WTC11 (cell line): Measurements from ENCODE around the gene OR2K2.

ENCODE experiments used
- CBFB ChIP-seq: sonication (generic); formaldehyde crosslinking; IDR thresholded peaks from 2 replicates; pipeline ENCODE4 v1.8.1; 2022; ENCODE audit warnings: mild to moderate bottlenecking, low read depth, missing genetic modification reagents
- CREB1 ChIP-seq: sonication (generic); formaldehyde crosslinking; IDR thresholded peaks from 2 replicates; pipeline ENCODE4 v1.8.0; 2023; ENCODE audit warnings: mild to moderate bottlenecking, missing genetic modification reagents
- ETV6 ChIP-seq: sonication (generic); formaldehyde crosslinking; IDR thresholded peaks from 2 replicates; pipeline ENCODE4 v1.8.1; 2022; ENCODE audit warnings: mild to moderate bottlenecking, missing genetic modification reagents
- FOXP1 ChIP-seq: sonication (generic); formaldehyde crosslinking; IDR thresholded peaks from 2 replicates; pipeline ENCODE4 v1.8.0; 2022; ENCODE audit warnings: missing genetic modification reagents, mild to moderate bottlenecking, moderate library complexity, borderline replicate concordance
- GABPB1 ChIP-seq: sonication (generic); formaldehyde crosslinking; IDR thresholded peaks from 2 replicates; pipeline ENCODE4 v1.8.1; 2023; ENCODE audit warnings: mild to moderate bottlenecking, missing genetic modification reagents
- NFATC4 ChIP-seq: fragments of 250-450 bp; sonication (Bioruptor Pico); IDR thresholded peaks from 2 replicates; pipeline ENCODE4 v1.9.0; 2021; ENCODE audit warnings: mild to moderate bottlenecking
- NR3C1 ChIP-seq: sonication (generic); formaldehyde crosslinking; conservative IDR thresholded peaks from 2 replicates; pipeline ENCODE4 v1.8.1; 2023; ENCODE audit warnings: low read depth, mild to moderate bottlenecking, missing genetic modification reagents
- TEAD4 ChIP-seq: sonication (generic); formaldehyde crosslinking; IDR thresholded peaks from 2 replicates; pipeline ENCODE4 v1.8.0; 2022; ENCODE audit warnings: mild to moderate bottlenecking, missing genetic modification reagents
- TP53 ChIP-seq: sonication (generic); formaldehyde crosslinking; IDR thresholded peaks from 2 replicates; pipeline ENCODE4 v1.8.1; 2023; ENCODE audit warnings: mild to moderate bottlenecking, missing genetic modification reagents
- TF ChIP-seq, protein P1 (sequence below): fragments of 200-600 bp; IDR thresholded peaks from 2 replicates; pipeline ENCODE4 v1.8.0; 2022; ENCODE audit warnings: antibody characterized with exemption
- TF ChIP-seq, protein P2 (sequence below): sonication (generic); formaldehyde crosslinking; conservative IDR thresholded peaks from 2 replicates; pipeline ENCODE4 v1.8.1; 2022; ENCODE audit warnings: mild to moderate bottlenecking, missing genetic modification reagents
- TF ChIP-seq, protein P3 (sequence below): sonication (generic); formaldehyde crosslinking; IDR thresholded peaks from 2 replicates; pipeline ENCODE4 v1.8.0; 2022; ENCODE audit warnings: mild to moderate bottlenecking, missing genetic modification reagents
- TF ChIP-seq, protein P4 (sequence below): sonication (generic); formaldehyde crosslinking; IDR thresholded peaks from 2 replicates; pipeline ENCODE4 v1.8.1; 2023; ENCODE audit warnings: mild to moderate bottlenecking, moderate library complexity, missing genetic modification reagents
- TF ChIP-seq, protein P5 (sequence below): sonication (generic); formaldehyde crosslinking; IDR thresholded peaks from 2 replicates; pipeline ENCODE4 v1.8.1; 2023; ENCODE audit warnings: mild to moderate bottlenecking, missing genetic modification reagents, borderline replicate concordance

DNA sequence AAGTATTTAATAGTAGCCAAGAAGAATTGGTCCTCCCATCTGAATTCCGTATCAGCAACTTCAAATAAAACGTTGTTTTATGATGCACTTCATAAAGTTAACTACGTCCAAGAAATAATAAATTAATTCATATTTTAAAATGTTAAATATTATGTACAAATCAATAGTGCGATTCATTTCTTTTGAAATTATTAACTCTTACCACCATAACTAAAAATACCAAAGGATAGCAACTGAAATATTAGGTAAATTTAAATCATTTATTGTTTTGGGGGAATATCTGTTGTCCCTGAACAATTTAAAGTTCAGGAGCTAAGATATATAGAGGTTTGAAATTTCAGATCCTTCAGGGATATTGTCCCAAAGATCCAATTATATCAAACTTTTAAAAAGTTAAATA, at the start of gene OR2K2:
- no peak for TF ChIP-seq TP53 (CRISPR knock-in tag)
- TF ChIP-seq, protein P1, sequence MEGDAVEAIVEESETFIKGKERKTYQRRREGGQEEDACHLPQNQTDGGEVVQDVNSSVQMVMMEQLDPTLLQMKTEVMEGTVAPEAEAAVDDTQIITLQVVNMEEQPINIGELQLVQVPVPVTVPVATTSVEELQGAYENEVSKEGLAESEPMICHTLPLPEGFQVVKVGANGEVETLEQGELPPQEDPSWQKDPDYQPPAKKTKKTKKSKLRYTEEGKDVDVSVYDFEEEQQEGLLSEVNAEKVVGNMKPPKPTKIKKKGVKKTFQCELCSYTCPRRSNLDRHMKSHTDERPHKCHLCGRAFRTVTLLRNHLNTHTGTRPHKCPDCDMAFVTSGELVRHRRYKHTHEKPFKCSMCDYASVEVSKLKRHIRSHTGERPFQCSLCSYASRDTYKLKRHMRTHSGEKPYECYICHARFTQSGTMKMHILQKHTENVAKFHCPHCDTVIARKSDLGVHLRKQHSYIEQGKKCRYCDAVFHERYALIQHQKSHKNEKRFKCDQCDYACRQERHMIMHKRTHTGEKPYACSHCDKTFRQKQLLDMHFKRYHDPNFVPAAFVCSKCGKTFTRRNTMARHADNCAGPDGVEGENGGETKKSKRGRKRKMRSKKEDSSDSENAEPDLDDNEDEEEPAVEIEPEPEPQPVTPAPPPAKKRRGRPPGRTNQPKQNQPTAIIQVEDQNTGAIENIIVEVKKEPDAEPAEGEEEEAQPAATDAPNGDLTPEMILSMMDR, result no peak
- no peak for TF ChIP-seq FOXP1
- TF ChIP-seq CREB1, result no peak
- no peak for TF ChIP-seq CBFB (CRISPR knock-in tag)
- no peak for TF ChIP-seq GABPB1
- TF ChIP-seq TEAD4 (CRISPR knock-in tag), result no peak
- TF ChIP-seq, protein P2, sequence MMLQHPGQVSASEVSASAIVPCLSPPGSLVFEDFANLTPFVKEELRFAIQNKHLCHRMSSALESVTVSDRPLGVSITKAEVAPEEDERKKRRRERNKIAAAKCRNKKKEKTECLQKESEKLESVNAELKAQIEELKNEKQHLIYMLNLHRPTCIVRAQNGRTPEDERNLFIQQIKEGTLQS (CRISPR knock-in tag), result no peak
- no peak for TF ChIP-seq NR3C1
- TF ChIP-seq ETV6 (CRISPR knock-in tag), result no peak
- TF ChIP-seq, protein P3, sequence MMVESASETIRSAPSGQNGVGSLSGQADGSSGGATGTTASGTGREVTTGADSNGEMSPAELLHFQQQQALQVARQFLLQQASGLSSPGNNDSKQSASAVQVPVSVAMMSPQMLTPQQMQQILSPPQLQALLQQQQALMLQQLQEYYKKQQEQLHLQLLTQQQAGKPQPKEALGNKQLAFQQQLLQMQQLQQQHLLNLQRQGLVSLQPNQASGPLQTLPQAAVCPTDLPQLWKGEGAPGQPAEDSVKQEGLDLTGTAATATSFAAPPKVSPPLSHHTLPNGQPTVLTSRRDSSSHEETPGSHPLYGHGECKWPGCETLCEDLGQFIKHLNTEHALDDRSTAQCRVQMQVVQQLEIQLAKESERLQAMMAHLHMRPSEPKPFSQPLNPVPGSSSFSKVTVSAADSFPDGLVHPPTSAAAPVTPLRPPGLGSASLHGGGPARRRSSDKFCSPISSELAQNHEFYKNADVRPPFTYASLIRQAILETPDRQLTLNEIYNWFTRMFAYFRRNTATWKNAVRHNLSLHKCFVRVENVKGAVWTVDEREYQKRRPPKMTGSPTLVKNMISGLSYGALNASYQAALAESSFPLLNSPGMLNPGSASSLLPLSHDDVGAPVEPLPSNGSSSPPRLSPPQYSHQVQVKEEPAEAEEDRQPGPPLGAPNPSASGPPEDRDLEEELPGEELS (CRISPR knock-in tag), result no peak
- TF ChIP-seq, protein P4, sequence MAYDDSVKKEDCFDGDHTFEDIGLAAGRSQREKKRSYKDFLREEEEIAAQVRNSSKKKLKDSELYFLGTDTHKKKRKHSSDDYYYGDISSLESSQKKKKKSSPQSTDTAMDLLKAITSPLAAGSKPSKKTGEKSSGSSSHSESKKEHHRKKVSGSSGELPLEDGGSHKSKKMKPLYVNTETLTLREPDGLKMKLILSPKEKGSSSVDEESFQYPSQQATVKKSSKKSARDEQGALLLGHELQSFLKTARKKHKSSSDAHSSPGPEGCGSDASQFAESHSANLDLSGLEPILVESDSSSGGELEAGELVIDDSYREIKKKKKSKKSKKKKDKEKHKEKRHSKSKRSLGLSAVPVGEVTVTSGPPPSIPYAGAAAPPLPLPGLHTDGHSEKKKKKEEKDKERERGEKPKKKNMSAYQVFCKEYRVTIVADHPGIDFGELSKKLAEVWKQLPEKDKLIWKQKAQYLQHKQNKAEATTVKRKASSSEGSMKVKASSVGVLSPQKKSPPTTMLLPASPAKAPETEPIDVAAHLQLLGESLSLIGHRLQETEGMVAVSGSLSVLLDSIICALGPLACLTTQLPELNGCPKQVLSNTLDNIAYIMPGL (CRISPR knock-in tag), result no peak
- TF ChIP-seq NFATC4 (CRISPR knock-in tag), result no peak
- TF ChIP-seq, protein P5, sequence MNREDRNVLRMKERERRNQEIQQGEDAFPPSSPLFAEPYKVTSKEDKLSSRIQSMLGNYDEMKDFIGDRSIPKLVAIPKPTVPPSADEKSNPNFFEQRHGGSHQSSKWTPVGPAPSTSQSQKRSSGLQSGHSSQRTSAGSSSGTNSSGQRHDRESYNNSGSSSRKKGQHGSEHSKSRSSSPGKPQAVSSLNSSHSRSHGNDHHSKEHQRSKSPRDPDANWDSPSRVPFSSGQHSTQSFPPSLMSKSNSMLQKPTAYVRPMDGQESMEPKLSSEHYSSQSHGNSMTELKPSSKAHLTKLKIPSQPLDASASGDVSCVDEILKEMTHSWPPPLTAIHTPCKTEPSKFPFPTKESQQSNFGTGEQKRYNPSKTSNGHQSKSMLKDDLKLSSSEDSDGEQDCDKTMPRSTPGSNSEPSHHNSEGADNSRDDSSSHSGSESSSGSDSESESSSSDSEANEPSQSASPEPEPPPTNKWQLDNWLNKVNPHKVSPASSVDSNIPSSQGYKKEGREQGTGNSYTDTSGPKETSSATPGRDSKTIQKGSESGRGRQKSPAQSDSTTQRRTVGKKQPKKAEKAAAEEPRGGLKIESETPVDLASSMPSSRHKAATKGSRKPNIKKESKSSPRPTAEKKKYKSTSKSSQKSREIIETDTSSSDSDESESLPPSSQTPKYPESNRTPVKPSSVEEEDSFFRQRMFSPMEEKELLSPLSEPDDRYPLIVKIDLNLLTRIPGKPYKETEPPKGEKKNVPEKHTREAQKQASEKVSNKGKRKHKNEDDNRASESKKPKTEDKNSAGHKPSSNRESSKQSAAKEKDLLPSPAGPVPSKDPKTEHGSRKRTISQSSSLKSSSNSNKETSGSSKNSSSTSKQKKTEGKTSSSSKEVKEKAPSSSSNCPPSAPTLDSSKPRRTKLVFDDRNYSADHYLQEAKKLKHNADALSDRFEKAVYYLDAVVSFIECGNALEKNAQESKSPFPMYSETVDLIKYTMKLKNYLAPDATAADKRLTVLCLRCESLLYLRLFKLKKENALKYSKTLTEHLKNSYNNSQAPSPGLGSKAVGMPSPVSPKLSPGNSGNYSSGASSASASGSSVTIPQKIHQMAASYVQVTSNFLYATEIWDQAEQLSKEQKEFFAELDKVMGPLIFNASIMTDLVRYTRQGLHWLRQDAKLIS, result no peak
